GM23338 (cell line): ENCODE measurements around the gene APLN. TPM values are rescaled to one million over a fixed set of nuclear protein-coding genes. Genes with fewer than 3 reads are reported as not detected.

ENCODE experiments used
- ATAC-seq: fragments of 200-7000 bp; cut with Tn5 transposase; 3 replicates; pipeline ENCODE4 v1.9.1; 2020
- DNase-seq: peaks from one replicate; pipeline ENCODE4 v3.0.0-alpha.2; 2015; ENCODE audit warnings: low spot score
- H2AFZ ChIP-seq: fragments of 200-600 bp; sonication (generic); 2 replicates; pipeline ENCODE4 v1.8.0; 2016; ENCODE audit warnings: antibody characterized with exemption, mild to moderate bottlenecking, moderate library complexity
- H3F3A ChIP-seq: fragments of 200-600 bp; sonication (generic); replicated peaks from 2 replicates; pipeline ENCODE4 v1.8.0; 2017; ENCODE audit warnings: antibody characterized with exemption, mixed run types, low read depth
- H3K27ac ChIP-seq: fragments of 200-600 bp; sonication (generic); 2 replicates; pipeline ENCODE4 v1.6.1; 2016; ENCODE audit warnings: low read depth
- H3K27me3 ChIP-seq: fragments of 200-600 bp; sonication (generic); 2 replicates; pipeline ENCODE4 v1.8.0; 2016; ENCODE audit warnings: mild to moderate bottlenecking, mixed run types, moderate library complexity; ENCODE audit not compliant: insufficient read depth
- H3K36me3 ChIP-seq: fragments of 200-600 bp; sonication (generic); 2 replicates; pipeline ENCODE4 v1.8.0; 2016; ENCODE audit warnings: mild to moderate bottlenecking; ENCODE audit not compliant: insufficient read depth
- H3K4me1 ChIP-seq: fragments of 200-600 bp; sonication (generic); 2 replicates; pipeline ENCODE4 v1.8.0; 2016; ENCODE audit warnings: mild to moderate bottlenecking, moderate library complexity; ENCODE audit not compliant: insufficient read depth
- H3K4me2 ChIP-seq: fragments of 200-600 bp; sonication (generic); 2 replicates; pipeline ENCODE4 v1.7.1; 2017; ENCODE audit warnings: mixed run types
- H3K4me3 ChIP-seq: fragments of 200-600 bp; sonication (generic); 2 replicates; pipeline ENCODE4 v1.6.1; 2016; ENCODE audit warnings: mixed run types
- H3K79me2 ChIP-seq: fragments of 200-600 bp; sonication (generic); replicated peaks from 2 replicates; pipeline ENCODE4 v1.8.0; 2017; ENCODE audit warnings: mild to moderate bottlenecking; ENCODE audit not compliant: insufficient read depth
- H3K9me2 ChIP-seq: fragments of 200-600 bp; sonication (generic); 2 replicates; pipeline ENCODE4 v1.8.0; 2017; ENCODE audit not compliant: insufficient read depth
- H4K20me1 ChIP-seq: fragments of 200-600 bp; sonication (generic); replicated peaks from 2 replicates; pipeline ENCODE4 v1.8.0; 2017; ENCODE audit warnings: mild to moderate bottlenecking; ENCODE audit not compliant: insufficient read depth
- H3K27ac Mint-ChIP-seq: 2 replicates; pipeline ENCODE4 v1.8.0; 2020; ENCODE audit warnings: inconsistent platforms, mild to moderate bottlenecking, moderate library complexity, mixed read lengths
- H3K27me3 Mint-ChIP-seq: 3 replicates; pipeline ENCODE4 v1.8.0; 2022; ENCODE audit warnings: low read depth, mild to moderate bottlenecking, moderate library complexity, mixed read lengths, inconsistent platforms; ENCODE audit not compliant: insufficient read depth, poor library complexity
- H3K36me3 Mint-ChIP-seq: 3 replicates; pipeline ENCODE4 v1.8.0; 2021; ENCODE audit warnings: low read depth, mild to moderate bottlenecking, inconsistent platforms, moderate library complexity, mixed read lengths
- H3K4me1 Mint-ChIP-seq: 3 replicates; pipeline ENCODE4 v1.8.0; 2020; ENCODE audit warnings: mild to moderate bottlenecking, inconsistent platforms, mixed read lengths
- H3K4me3 Mint-ChIP-seq: 3 replicates; pipeline ENCODE4 v1.8.0; 2021; ENCODE audit warnings: moderate library complexity, mild to moderate bottlenecking, inconsistent platforms, mixed read lengths
- H3K9me3 Mint-ChIP-seq: 3 replicates; pipeline ENCODE4 v1.8.0; 2020; ENCODE audit warnings: moderate library complexity, mild to moderate bottlenecking, inconsistent platforms, mixed read lengths
- CREB1 ChIP-seq: fragments of 250-450 bp; sonication (Bioruptor Pico); IDR thresholded peaks from 2 replicates; pipeline ENCODE4 v1.5.0; 2020; ENCODE audit warnings: low read depth, mild to moderate bottlenecking, moderate library complexity
- CTCF ChIP-seq, 2 experiments: fragments of 200-600 bp in 1 of 2; sonication (generic) in 1 of 2; conservative IDR thresholded peaks; 2 replicates each; pipeline versions ENCODE4 v1.5.1 to v1.6.1; 2016 to 2017; ENCODE audit warnings: antibody characterized with exemption in 2 of 2, low read depth in 2 of 2, mild to moderate bottlenecking in 2 of 2, moderate library complexity in 1 of 2
- ETS1 ChIP-seq: IDR thresholded peaks from 2 replicates; pipeline ENCODE4 v1.6.1; 2016; ENCODE audit warnings: antibody characterized with exemption
- EZH2 ChIP-seq: fragments of 200-600 bp; sonication (generic); IDR thresholded peaks from one replicate; pipeline ENCODE4 v1.8.0; 2017; ENCODE audit warnings: antibody characterized with exemption, mild to moderate bottlenecking, low read depth; ENCODE audit not compliant: unreplicated experiment
- EZH2phosphoT487 ChIP-seq: fragments of 200-600 bp; sonication (generic); IDR thresholded peaks from one replicate; pipeline ENCODE4 v1.8.1; 2018; ENCODE audit warnings: antibody characterized with exemption; ENCODE audit not compliant: unreplicated experiment
- JUNB ChIP-seq: IDR thresholded peaks from one replicate; pipeline ENCODE4 v1.6.1; 2016; ENCODE audit warnings: antibody characterized with exemption; ENCODE audit not compliant: unreplicated experiment
- NANOG ChIP-seq: IDR thresholded peaks from 2 replicates; pipeline ENCODE4 v1.6.1; 2016; ENCODE audit warnings: antibody characterized with exemption, borderline replicate concordance
- POLR2AphosphoS5 ChIP-seq: IDR thresholded peaks from 2 replicates; pipeline ENCODE4 v1.6.1; 2016; ENCODE audit warnings: antibody characterized with exemption, low read depth
- REST ChIP-seq: IDR thresholded peaks from one replicate; pipeline ENCODE4 v1.6.1; 2018; ENCODE audit warnings: antibody characterized with exemption; ENCODE audit not compliant: unreplicated experiment
- STAT1 ChIP-seq: IDR thresholded peaks from one replicate; pipeline ENCODE4 v1.6.1; 2016; ENCODE audit warnings: antibody characterized with exemption; ENCODE audit not compliant: unreplicated experiment
- ZNF114 ChIP-seq: fragments of 250-450 bp; sonication (Bioruptor Pico); IDR thresholded peaks from 2 replicates; pipeline ENCODE4 v1.5.0; 2020; ENCODE audit warnings: mild to moderate bottlenecking, moderate library complexity
- ZNF331 ChIP-seq: fragments of 250-450 bp; sonication (Bioruptor Pico); IDR thresholded peaks from 2 replicates; pipeline ENCODE4 v1.5.0; 2020; ENCODE audit warnings: low read depth, mild to moderate bottlenecking, moderate library complexity
- ZNF462 ChIP-seq: fragments of 250-450 bp; sonication (Bioruptor Pico); IDR thresholded peaks from 2 replicates; pipeline ENCODE4 v1.5.0; 2020; ENCODE audit warnings: mild to moderate bottlenecking, moderate library complexity
- polyA plus RNA-seq: library from polyadenylated mRNA; unstranded; fragments of >200 nt; fragmentation: Nextera tagmentation; extraction: Ambion mirVana; gene quantifications from 2 replicates; pipeline ENCODE4 v1.2.1, GENCODE V29; 2016
- total RNA-seq: library from RNA; depleted of rRNA; stranded (reverse); fragments of >200 nt; shearing (Covaris generic); gene quantifications from 2 replicates; pipeline ENCODE4 v1.2.3, GENCODE V29; 2014

APLN gene
- total and polyA plus RNA-seq, 2 experiments from 2014 or later, result 0.49 to 0.60 TPM

GRCh38 chrX:129682979-129683378, 28.2 kb upstream of the APLN start (continued):
- TF ChIP-seq ZNF114 (no peak), POLR2AphosphoS5 (no peak), EZH2phosphoT487 (no peak), ZNF331 (CRISPR knock-in tag) (no peak), CTCF (conservative IDR thresholded peaks at IDR 0.05; ENCODE audit: low read depth in 2 of 2) (no peak), NANOG (no peak), CREB1 (CRISPR knock-in tag) (no peak)

GRCh38 chrX:129679901-129680300, 25.1 kb upstream of the APLN start:
- Histone ChIP-seq H3K27ac (no peak overlapping the region), H3K79me2 (no peaks in the 10 kb centered on the region), H4K20me1 (no peaks in the 10 kb centered on the region), H3K27me3 (peaks cover 18% of the 10 kb centered on the region), H3K36me3 (no peaks in the 10 kb centered on the region), H3K4me1 (no peaks in the 10 kb centered on the region; the same call in 1 of the 2 replicates), H3K4me2 (no peak overlapping the region), H3F3A (no peaks in the 10 kb centered on the region), H3K4me3 (no peak overlapping the region), H3K9me2 (no peaks in the 10 kb centered on the region), H2AFZ (no peak overlapping the region)
- Mint-ChIP-seq H3K36me3 (no peaks in the 10 kb centered on the region; the same call in 2 of the 3 replicates), H3K4me3 (no peak overlapping the region), H3K9me3 (no peaks in the 10 kb centered on the region), H3K27ac (no peak overlapping the region), H3K4me1 (peaks cover 4% of the 10 kb centered on the region; the same call in 2 of the 3 replicates), H3K27me3 (peaks cover 8% of the 10 kb centered on the region)
- no peak for DNase-seq
- ATAC-seq, result no peak
- no peak for TF ChIP-seq POLR2AphosphoS5
- no peak for TF ChIP-seq ZNF462
- no peak for TF ChIP-seq STAT1
- TF ChIP-seq ETS1, result no peak
- no peak for TF ChIP-seq NANOG
- TF ChIP-seq EZH2phosphoT487, result no peak
- no peak for TF ChIP-seq EZH2
- TF ChIP-seq JUNB, result no peak
- TF ChIP-seq ZNF114, result no peak
- no peak for TF ChIP-seq ZNF331 (CRISPR knock-in tag)
- TF ChIP-seq REST, result no peak
- TF ChIP-seq CREB1 (CRISPR knock-in tag), result no peak
